Fibroblast of skin of left quadriceps (primary cell): ENCODE data around the gene STAT3.
"Not testable (repeated sequence)": the region's sequence is repeated elsewhere in the genome, so short reads cannot be mapped to it uniquely, and the experiment has no call there.

Experiments used
- DNase-seq, 2 experiments: peaks; one replicate each; pipeline ENCODE4 v3.0.0-alpha.2; 2013; ENCODE audit warnings: low read depth in 2 of 2

Gene STAT3

GRCh38 chr17:42297775-42298174 is 90.5 kb downstream of the STAT3 start:
- not testable (repeated sequence) for DNase-seq

- DNase-seq = no peak
Measured at GRCh38 chr17:42296012-42296411, 92.2 kb downstream of the STAT3 start.

DNA sequence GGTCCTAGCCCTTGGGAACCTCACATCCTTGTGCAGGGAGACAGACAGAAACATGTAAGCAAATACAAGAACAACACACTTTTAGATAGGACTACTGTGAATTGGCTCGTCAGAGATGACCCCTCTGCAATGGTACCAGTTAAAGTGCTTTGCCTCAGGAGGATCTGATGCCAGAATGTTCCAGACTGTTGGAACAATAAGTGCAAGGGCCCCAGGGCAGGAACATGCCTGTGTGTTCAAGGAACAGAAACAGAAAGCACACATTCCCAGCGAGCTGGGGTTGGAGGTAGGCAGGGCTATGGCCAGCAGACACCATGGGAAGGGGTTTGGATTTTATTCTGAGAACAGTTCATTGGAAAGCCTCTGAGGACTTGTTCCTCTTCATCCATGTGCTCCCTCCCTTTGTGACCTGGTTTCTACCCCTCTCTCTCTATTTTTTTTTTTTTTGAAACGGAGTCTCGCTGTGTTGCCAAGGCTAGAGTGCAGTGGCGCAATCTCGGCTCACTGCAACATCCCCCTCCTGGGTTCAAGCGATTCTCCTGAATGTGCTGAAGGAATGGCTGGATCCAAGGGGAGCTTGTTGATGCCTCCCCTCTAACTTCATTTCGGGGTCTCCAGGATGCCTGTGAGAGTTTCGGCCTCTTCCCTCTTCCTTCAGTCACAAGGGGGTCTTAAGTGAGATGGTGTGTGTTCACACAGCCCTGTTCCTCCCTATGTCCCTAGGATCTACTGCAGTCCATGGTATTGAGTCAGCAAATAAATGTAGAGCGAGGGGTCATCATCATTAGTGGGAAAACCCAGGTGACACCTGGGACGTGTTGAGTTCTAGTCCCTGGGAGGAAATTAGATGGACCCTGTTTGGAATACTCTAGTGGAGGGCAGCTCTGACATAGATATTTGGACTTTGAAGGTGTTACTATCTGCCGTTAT is 93.5 kb downstream of the STAT3 start:
- no peak for DNase-seq

GRCh38 chr17:42291129-42291528 is 97.1 kb downstream of the STAT3 start:
- DNase-seq = no peak

DNA sequence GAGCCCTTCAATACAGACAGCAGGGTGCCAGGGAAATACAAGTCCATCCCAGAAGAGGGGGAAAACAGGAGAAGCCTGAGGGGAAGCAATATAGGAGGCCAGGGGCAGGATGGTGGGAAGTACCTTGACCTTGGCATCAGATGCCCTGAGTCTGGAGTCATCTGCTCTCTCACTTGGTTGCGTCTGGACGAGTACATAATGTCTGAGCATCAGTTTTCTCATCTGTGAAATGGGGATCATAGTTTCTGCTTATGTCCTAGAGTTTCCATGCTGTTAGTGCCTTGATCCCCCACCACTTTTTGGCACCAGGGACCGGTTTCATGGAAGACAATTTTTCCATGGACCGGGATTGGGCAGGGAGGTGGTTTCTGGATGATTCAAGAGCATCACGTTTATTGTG is 97.7 kb downstream of the STAT3 start:
- no peak for DNase-seq

DNA sequence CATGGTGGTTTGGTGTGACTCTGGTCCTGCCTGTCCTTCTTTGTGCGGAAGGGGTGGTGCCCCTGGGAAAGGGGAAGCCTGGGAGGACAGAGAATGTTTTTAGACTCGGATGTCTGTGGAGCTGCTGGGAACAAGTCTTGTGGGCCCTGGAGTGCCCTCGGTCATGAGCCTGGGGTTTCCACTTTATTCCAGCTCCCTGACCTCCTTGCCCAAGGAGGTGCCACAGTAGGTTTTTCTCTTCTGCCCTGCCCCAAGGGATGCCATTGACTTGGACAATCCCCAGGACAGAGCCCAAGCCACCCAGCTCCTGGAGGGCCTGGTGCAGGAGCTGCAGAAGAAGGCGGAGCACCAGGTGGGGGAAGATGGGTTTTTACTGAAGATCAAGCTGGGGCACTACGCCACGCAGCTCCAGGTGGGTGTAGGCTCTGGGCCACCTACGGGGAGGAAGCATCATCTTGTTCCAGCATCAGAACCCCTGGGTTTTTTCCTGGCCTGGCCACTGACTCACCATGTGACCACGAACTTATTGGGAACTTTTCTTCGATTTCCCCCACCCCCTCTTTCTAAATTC is 98.5 kb downstream of the STAT3 start:
- no peak for DNase-seq

- DNase-seq = no peak
Measured at GRCh38 chr17:42288803-42289610, 99.2 kb downstream of the STAT3 start.

- DNase-seq = no peak
Measured at GRCh38 chr17:42287977-42288802, 100.1 kb downstream of the STAT3 start, which contains the start of gene STAT5A. STAT5A (plus strand) TSS chr17:42288498; CDS start chr17:42289412, 914 bp downstream.

- DNase-seq = no peak
Measured at GRCh38 chr17:42287305-42287976, 100.8 kb downstream of the STAT3 start.

DNA sequence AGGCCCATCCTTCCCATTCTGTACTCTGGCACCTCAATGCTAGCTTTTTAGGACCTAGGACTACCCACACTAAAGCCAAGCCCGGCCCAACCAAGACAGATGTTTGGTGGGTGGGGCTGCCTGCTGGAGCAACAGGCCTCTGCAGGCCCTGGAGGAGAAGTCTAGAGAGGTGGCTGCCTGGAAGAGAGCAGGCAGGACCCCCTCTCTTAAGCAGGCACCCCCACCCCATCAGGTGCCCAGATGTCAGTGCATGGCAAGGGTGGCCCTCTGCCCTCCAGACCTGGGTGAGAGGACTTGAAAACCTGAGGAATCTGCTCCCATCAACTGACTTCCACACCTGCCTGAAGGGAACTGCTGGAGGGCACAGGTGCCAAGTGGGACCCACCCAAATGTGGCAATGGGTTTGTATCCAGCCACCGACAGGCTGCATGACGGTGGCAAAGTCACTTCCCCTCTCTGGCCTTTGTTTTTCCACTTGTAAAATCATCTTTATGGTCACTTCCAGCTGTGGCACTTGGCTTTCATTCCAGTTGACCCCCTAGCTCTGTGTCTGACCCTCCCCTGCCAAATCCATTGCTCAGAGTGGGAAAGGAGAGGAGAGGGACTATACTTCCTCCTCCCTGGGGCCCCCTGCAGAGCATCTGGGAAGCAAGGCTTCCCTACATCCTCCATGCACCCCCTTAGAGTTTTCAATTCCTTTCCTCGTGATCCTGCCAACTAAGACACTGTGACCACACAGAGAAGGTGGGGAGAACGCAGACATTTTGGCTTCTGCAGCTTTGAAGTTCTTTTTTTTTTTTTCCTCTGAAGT is 101.6 kb downstream of the STAT3 start:
- DNase-seq = no peak

DNA sequence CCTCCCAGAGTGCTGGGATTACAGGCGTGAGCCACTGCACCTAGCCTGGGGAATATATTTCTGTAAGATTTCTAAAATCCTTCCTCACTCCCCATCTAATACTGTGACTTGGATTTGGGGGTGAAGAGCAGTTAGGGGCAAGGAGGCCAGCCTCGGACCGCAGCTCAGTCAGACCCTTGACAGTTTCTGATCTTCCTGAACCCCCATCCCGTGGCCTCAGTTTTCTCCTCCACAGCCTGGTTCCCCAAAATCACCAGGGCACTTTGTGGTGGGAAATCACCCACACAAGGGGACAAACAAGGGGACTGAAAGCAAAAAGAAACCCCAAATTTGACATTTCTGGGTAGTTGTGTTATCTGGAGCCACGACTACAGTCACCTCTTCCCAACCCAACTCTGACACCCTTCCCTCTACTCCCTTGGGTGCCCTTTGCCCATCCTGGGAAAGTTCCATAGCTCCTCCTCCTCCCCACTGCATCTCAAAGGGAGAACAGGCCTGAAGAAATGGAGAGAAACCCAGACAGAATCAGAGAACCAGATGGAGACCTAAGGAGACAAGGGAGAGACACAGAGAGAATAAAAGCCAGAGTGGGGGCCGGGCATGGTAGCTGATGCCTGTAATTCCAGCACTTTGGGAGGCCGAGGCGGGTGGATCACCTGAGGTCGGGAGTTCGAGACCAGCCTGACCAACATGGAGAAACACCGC is 102.7 kb downstream of the STAT3 start:
- DNase-seq = no peak

- DNase-seq = no peak
Measured at GRCh38 chr17:42284566-42284965, 103.7 kb downstream of the STAT3 start.

DNA sequence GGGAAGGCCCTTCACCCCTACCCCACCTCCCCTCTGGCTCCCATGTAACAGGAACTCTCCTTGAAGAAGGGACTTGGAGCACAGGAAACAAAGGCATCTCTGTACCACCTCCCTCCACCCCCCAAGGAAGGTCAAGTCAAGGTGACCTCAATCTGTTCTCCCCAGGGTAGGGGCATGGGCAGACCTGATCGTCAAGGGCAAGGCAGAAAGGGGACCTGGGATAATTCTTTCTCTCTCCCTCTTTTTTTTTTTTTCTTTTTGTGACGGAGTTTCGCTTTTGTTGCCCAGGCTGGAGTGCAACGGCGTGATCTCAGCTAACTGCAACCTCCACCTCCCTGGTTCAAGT is 104.2 kb downstream of the STAT3 start:
- DNase-seq = no peak

- DNase-seq = no peak
Measured at GRCh38 chr17:42283241-42284023, 104.8 kb downstream of the STAT3 start.

- no peak for DNase-seq
Measured at GRCh38 chr17:42282478-42283080, 105.7 kb downstream of the STAT3 start.

DNA sequence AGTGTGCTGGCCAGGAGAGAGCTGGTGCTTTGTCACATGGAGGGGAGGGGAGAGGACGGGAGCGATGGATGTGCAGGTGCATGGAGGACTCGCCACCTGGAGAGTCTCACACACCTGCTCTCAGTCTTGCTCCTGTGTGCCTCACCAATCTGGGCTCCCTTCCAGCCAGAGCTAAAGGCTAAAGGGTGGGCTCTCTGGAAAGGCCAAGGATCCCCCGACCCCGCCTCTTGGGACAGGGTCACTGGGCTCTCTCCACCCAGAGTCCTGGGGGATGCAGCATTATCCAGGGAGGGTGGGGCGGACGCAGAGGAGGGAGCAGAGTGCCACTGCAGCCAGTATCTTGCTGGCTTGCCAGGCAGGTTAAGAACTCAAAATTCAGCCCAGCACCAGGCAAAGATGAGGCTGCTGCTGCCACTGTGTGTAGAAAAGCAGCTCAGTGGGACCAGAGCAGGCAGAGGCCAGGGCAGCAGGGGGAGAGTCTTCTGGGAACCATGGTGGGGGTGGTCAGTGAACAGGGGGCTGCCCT is 106.6 kb downstream of the STAT3 start:
- no peak for DNase-seq

- no peak for DNase-seq
Measured at GRCh38 chr17:42279776-42280630, 108.2 kb downstream of the STAT3 start.
